Suppressor macrophage treated with lipopolysaccharide for 4 hours (primary cell): ENCODE results near the gene TIE1.
A peak's percentile ranks its signal among the peaks of the same experiment; 100 is the strongest.

Source experiments
- DNase-seq: peaks from one replicate; pipeline ENCODE4 v3.0.0-alpha.2; 2020

Gene TIE1

DNA sequence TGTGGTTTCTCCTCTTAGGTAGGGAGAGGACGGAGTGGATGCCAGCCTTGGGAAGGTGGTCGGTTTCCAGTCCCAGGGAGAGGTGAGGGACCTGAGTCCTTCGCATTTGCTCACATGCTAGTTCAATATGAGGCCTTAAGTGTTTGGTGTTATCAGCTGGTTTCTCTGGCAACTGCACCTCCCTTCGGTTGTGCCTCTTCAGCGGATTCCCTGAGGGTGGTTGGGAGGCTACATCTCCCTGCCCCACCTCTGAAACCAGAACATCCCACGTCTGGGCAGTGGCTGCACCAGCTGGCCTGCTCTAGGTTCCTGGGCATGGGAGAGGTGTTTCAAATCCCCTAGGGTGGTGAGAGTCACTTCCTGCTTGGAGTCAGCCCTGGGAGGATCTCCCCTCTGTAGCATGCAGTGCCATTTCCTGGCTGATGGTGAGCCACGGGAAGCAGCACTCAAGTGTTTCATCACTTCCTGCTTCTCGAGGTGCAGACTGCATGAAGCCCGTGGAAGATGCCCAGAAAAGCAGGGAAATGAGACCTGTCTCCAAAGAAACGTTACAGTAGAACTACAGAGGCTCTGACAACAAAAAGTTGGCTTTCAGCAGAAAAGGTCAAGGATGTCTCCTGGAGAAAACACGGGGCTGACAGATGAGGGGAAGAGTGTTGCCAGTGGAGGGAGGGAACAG, 26.5 kb upstream of the TIE1 start:
- DNase-seq, result peak; percentile 44

DNA sequence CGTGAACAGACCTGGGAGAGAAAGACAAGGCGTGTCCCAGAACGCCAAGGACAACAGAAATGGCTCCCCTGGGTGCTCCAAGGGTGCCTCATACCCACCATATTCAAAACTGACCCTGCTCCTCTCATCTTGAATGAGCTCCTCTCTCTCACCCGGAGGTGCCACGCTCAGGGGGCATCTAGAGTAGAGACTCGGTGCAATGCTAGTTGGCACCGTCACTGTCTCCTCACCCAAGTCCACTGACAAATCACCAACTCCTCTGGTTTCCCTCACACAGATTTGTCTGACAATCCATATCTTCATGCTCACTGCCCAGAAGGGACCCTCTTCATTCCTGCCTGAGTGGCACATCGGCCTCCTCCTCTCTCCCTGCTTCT, 26.0 kb upstream of the TIE1 start:
- no peak for DNase-seq

DNA sequence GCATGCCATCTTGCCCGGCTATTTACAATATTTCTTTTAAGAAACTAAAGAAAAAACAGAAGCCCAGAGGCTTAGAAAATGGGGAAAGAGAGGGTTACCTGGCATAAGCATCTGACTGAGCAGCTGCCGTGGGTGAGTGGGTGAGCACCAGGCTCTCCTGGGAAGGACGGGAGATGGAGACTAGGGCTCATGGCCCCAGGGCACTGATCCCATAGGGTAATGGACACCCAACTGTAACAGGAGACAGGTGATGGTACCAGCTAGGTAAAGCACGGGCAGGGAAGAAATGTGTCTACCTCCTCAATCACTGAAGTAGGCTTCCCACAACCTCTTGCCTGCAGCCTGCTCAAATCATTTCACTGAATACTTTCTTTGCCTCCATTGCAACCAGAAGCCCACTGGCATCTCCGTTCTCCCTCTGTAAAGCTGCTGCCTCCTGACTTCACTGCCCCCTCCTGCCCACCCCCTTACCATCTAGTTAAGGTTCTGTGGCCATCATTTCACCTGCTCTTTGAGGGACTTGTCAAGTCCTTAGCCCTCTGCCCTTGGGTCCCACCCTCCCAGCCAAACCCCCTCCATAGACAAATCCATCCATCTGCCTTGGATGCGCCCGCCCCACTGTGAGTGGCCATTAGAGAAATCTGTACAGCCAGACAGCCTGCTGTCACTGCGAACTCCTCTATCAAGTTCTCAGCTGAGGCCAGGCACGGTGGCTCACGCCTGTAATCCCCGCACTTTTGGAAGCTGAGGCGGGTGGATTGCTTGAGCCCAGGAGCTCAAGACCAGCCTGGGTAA, 24.8 kb upstream of the TIE1 start:
- DNase-seq, result no peak

DNA sequence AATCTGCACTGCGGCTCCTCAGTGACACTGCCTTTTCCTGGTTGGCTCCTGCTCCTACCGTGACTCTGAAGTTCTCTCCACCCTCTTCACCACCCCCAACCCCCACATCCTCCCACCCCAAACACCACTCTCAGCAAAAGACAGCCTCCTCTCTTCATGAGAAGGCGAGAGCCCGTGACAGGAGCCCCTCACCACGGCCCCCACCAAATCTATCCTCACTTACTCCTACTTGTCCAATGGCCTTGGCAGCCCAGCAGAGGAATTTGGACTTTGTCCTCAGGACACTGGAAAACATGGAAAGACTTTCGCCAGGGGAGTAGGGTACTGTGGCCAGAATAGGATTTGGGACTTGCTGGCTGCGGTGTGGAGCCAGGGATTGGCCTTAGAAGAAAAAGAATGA, 24.1 kb upstream of the TIE1 start:
- DNase-seq, result no peak

DNA sequence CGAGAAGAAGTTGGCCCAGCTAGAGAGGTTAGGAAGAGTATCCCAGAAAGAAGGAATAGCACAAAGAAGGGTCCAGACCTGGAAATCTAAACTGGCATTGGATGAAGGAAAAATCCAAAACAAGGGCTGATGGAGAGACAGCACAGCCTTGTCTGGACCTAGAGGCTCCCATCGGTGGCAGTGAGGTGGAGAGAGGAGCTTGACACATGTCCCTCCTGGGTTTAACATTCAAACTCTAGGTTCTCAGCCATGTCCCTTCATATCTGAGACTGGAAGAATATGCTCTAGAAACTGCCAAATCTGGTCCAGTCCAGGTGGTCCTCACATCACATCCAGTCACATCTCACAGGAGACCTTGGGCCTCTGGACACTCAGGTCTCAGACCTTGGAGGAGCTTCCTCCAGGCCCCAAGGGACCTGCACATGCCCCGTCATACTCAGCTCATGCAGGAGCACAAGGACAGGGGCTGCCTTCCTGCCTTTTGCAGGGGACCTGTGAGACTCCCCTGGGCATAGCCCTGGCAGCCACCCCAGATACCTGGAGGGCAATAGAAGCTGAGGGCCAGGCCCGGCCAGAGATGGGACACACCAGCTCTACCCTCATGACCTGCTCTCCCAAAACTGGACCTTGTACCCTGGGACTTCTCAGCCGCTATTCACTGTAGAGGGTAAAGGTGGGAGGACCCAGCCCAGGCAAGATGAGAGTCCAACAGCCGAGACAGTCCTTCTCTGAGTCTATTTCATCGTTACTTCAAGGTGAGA, 23.5 kb upstream of the TIE1 start:
- no peak for DNase-seq

DNA sequence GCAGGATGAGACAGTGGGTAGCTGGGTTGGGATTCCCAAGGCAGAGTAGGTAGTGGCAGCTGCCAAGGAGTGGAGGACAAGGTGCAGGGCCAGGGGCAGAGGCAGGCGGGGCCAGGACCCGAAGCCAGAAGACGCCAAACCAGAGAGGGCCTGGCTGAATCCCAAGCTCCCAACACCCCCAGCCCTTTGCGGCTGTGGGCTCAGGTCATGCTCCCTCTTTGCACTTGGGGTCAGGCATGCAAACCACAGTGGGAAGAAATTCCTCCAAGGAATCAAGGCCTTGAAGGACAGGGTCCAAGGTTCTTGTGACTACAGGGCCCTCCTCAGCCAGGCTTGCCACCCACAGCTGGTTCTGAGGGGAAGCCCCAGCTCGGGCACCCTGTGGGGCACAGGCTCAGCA, 21.6 kb upstream of the TIE1 start:
- no peak for DNase-seq

DNA sequence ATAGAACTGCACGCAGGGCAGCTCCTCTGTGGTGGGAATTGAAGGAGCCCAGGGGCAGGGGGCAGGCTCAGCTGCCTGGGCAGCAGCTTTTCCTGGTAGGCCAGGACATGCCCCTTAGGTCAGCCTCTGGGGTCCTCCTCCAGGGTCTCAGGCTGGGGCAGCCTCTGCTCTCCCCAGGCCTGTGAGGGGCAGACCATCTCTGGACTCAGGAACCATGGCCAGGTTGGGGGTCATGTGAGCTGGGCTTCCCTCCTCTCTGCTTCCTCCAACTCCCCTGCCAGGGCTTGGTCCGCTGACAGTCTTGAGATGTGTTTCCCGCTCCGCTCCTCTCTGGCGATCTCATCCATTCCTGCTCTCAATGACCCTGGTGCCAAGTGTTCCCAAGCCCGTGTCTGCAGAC, 21.1 kb upstream of the TIE1 start:
- DNase-seq, result no peak

DNA sequence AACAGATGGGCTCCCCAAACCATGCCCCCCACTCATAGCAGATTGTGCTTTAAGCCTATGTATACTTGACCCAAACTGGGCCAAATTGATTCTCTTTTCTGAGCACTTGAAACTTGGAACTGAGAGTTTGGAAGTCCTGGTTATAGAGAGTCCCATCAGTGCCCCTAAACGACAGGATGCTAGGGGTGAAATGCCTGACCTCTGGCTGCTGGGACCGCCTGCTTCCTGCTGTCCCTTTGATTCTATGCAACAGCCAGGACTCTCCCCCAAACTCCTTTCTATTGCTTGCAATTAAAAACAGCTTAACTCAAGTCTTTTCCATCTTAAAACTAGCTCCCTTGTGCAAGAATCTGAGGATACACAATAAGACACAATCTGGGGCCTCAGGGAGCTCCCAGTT, 20.1 kb upstream of the TIE1 start:
- no peak for DNase-seq

DNA sequence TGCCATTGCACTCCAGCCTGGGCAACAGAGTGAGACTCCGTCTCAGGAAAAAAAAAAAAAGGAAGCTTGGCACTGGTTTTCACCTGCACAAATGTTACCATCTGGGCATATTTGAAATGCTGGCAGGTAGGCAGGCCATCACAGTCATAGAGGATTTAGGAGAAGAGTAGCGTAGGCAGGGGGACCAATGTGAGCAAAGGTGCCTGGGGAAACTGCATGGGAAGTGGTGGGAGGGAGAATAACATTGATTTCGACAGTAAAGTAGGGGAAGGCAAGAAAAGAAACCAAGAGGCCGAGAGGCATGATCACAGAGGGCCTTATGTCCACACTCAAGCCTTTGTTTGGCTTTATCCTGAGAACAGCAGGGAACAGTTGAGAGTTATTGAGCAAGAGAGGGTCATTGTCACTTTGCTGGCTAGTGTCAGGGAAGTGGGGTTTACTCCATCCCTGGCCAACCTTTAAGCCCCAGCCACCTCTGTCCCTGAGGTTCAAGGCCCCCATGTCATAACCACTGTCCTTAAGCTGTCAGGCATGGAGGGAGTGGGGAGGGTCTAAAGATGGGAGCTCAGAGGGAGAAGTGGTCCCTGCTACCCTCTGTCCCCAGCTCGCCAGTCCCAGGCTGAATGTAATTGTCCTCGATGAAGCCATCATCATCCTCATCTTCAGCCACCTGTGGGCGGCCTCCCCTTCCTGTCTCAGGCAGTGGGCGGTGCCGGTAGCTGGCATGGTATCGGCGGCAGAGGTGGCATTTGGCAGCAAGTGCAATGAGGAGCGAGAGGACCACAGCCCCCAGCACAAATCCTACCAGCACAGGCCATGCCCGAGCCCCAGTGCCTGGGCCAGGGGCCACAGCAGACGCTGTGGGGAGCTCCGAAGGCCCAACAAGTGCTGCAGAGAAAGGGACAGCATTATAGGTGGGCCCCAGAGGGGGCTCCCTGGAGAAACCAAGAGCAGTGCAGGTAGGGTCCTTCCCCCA, 18.3 kb upstream of the TIE1 start:
- no peak for DNase-seq

DNA sequence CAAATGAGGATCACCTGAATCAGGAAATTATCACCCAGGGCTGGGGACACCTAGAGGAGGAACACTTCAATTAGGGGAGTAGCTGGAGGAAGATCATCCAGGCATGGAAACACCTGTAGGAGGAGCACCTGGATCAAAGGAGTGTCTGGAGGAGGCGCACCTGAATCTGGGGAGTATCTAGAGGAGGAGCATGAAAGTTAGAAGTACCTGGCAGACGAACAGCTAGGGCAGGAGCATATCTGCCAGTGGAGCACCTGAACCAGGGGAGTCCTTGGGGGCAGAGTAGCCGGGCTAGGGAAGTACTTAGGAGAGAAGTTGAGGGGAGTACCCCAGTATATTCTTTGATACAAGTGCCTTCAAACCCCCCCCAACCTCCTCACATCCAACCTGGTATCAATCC, 16.7 kb upstream of the TIE1 start:
- DNase-seq, result no peak

DNA sequence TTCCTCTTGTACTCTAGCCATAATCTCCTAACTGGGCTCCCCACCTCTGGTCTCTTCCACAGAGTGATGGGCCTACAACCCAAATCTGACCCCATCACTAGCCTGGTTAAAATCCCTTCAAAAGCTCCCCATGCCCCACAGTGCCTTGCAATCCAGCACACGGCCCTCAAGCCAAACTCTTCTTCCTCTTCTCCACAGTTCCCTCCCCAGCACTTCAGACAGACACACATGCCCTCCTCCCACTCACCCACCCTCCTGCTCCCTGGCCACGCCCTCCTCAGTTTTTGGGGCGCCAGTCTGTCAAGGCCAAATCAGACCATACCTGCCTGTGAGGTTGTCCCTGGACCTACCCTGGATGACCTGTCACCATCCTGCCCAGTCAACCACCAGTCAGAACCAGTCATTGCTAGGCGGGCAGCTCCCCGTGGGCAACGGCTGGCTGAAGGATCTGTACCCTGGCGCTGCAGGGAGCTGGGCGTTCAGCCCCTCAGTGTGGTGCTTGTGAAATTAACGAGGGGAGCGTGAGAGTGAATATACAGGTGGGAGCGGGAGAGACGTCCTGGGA, 16.2 kb upstream of the TIE1 start:
- DNase-seq, result no peak

DNA sequence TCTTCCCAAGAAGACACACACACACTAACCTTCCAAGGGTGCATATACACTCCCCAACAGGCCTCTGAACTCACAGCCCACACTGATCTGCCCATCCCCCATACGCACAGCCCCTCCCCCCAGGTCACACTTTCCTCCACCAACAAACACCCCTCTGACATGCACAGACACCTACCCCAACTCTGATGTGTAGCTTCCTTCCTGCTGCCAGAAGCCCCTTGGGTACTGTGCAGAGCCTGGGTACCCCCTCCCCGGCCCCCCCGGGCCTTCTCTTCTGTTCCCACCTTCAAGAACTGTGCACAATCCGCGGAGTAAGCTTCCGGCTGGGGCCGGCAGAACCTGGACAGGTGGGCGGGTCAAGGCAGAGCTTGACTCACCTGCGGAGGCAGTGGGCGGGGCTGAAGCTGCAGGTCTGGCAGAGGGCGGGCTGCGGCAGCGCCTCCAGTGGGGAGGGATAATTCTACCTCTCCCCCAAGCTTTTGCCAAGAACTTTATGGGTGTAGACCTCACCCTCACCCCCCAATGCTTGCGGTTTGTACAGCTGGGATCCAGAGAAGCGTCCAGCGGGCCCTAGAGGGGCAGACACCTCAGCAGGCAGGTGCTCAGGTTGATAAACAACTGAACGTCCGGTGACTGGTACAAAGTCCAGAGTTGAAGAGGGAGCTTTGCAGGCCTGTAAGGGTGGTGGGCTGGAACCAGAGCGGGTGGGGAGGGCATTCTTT, 15.4 kb upstream of the TIE1 start, which contains the start of gene C1orf210:
Gene C1orf210 (minus strand): TSS at position 313 of the 722 bp plus-strand sequence. CDS start 2,311 bp downstream, outside the sequence.
- no peak for DNase-seq

DNA sequence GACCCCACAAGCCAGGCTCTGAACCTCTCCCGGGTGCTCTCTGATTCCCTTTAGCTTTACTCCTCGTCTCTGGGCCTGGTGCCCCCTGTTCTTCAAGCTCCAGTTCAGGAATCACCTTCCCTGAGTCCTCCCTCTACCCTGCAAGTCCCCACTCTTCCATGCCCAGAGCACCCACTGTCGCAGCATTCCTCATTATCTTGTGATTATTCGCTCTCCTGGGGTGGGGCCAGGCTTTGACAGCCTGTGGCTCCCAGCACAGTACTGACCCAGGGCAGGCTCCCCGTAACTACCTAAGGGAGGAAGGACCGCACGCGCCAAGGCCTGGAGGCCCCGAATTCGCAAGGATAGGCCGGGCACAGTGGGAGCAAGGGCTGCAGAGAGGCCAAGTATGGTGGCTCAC, 14.7 kb upstream of the TIE1 start:
- DNase-seq, result no peak

DNA sequence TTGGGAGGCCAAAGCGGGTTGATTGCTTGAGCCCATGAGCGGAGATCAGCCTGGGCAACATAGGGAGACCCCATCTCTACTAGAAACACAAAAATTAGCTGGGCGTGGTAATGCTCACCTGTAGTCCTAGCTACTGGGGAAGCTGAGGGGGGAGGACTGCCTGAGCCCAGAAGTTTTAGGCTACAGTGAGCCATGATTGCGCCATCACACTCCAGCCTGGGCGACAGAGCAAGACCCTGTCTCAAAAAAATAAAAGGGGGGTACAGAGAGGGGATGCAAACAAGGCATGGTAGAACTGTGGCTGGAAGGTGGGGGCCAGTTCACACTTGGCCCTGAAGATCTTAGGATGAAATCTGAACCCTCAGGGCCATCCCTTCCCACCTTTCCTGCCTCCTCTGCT, 14.2 kb upstream of the TIE1 start:
- no peak for DNase-seq

DNA sequence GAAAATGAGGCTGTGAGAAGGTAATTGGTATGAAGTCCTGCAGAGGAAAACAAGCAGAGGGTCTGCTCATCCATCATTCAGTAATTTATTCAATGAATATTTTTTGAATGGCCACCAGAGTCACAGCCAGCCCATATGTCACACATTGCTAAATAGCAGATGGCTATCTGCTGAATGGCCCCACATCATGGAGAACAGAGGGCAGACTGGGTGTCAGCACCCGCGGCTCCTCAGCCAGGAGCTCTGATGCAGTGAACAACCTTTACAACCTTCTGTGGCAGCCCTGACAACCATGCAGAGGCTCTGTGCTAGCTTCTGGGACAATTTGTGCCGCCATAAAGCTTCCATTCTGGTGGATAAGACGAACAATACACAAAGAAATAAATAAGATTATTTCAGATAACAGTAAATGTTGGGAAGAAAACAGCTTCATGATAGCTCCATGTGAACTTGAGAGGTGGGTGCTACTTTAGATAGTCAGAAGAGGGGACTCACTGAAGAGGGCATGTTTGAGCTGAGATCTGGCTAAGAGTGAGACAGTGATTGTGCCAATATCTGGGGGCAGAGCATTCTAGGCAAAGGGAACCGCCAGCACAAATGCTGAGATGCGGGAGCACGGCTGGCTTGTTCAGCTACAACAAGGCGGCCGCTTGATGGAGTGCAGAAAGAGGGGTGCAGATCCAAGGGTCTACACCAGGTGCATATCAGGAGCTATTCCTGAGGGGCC, 12.6 kb upstream of the TIE1 start:
- DNase-seq, result no peak

DNA sequence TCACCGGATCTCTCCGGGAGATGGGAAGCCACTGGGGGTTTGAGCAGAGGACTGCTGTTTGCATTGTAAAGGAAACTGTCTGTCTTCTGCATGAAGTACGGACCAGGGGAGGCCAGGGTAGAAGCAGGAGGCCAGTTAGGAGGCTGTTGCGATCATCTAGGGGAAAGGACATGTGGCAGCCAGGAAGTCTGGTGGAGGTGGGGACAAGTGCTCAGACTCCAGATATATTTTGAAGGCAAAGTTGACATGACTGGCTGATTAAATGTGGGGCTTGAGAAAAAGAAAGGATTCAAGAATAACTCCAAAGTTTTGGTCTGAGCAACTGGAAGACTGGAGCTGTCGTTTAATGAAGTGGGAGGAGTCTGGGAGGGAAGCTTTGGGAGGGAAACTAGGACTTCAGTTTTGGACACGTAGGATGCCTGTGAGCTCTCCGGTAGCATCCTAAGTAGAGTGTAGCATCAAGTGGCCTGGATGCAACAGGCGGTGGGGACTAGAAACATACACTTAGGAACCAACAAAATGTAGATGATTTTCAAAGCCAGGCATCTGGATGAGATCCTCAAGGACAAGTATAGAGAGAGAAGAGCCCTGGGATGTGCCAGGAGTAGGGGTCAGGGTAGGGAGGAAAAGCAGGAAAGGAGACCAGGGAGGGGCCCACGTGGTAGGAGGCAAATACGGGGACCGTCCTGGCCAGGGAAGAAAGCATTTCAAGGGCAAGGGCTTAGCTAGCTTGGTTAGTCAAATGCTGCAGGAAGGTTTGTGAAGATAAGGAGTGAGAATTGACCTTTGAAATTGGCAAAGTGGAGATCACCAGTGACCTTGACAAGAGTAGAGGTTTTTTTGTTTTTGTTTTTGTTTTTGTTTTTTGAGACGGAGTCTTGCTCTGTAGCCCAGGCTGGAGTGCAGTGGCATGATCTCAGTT, 11.7 kb upstream of the TIE1 start:
- DNase-seq, result no peak

DNA sequence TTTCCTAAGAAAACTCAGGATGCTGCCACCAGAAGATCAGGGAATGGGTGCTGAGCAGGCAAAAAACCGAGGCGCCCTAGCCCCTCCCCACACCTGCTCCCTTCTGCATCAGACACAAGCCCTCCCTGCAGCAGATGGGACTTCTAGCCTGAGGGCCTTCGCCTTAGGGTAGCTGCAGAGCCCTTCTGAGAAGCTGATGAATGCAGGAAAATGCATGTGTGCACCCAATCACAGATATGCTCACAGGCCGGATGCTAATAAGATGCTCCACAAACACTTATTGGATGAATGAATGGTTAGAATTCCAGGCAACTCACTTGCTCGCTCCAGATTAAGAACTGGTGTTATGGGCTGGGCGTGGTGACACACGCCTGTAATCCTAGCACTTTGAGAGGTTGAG, 8.6 kb upstream of the TIE1 start:
- DNase-seq, result no peak

DNA sequence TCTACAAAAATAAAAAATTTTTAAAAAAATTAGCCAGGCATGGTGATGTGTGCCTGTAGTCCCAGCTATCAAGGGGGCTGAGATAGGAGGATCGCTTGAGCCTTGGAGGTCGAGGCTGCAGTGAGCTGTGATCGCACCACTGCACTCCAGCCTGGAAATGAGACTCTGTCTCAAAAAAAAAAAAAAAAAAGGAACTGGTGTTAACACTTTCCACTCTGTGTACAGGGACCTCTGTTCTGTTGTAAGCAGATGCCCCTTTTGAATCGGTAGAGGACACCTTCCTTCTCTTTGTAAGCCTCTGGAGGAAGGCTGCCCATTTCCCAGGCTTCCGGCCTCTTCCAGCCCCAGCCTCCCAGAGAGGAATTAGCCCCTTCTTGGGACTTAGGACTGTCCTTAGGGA, 8.1 kb upstream of the TIE1 start:
- no peak for DNase-seq

DNA sequence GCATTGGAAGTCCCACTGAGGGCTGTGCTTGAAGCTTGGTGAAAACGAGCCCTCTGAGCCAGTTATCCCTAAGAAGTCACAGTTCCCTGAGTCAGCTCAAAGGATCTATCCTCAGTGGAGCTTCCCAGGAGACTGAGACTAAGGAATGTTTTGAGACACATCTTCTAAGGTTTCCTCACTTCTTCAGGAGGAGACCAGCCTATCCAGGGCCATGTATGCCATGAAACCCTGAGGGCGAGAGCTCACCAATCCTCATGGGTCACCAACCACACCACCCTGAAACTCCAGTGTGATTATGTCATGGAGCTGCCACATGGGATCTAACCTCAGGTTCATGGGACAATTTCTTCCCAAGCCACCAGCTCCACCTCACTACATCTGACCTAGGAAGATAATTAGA, 7.6 kb upstream of the TIE1 start:
- no peak for DNase-seq
